GM21786 (cell line): Measurements from ENCODE around the gene CD38.
"Not testable (repeated sequence)": the region's sequence is repeated elsewhere in the genome, so short reads cannot be mapped to it uniquely, and the experiment has no call there.

ENCODE experiments used
- ATAC-seq: cut with Tn5 transposase; IDR thresholded peaks from one replicate; pipeline ENCODE4 v1.9.1; 2021; ENCODE audit not compliant: unreplicated experiment

Gene CD38

DNA sequence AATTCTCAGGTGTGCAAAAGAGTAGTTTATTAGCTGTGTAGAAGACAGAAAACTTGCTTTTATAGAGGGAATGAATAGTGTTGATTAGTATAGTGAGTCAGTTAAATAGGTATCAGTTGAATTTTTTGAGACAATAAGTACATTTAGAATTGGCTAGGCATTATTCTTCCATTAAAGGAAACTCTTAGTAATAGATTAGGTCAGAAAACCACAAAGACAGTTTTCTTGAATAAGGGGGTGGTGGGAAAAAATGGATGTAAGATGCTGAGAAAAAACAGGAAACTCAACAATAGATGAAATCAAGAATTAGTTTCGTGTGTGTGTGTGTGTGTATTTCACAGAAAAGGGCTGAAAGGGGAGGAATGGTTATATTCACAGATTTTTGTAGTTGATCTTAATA is 16.8 kb downstream of the CD38 start:
- no peak for ATAC-seq

DNA sequence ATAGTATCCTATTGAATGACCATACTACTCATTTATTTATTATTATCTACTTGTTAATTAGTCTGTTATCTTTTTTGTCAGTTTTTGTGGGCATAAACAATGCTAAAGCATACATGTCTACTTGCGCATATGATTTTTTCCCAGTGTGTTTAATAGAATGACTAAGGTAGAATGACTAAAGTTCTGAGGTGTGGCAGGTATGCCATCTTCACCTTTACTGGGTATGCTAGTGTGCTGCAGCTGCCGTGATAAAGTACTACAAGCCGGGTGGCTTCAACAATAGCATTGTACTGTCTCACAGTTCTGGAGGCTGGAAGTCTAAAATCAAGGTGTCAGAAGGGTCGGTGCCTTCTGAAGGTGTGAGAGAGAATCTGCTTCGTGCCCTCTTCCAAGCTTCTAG is 19.2 kb downstream of the CD38 start:
- ATAC-seq, result no peak

DNA sequence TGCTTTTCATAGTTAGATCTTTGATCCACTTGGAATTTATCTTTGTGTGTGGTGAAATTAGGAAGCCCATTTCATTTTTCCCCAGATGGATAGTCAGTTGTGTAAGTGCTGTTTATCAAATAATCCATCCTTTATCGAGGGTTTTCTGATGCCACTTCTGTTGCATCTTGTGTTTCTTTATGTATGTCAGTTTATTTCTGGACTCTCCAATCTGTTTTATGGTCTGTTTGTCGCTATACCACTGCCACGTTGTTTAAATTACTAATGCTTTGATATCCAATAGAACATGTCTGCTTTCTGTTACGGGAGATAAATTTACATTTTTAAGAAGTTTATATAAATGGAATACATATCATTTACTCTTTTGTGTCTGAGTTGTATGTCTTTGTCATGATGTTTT is 21.0 kb downstream of the CD38 start:
- ATAC-seq, result no peak

DNA sequence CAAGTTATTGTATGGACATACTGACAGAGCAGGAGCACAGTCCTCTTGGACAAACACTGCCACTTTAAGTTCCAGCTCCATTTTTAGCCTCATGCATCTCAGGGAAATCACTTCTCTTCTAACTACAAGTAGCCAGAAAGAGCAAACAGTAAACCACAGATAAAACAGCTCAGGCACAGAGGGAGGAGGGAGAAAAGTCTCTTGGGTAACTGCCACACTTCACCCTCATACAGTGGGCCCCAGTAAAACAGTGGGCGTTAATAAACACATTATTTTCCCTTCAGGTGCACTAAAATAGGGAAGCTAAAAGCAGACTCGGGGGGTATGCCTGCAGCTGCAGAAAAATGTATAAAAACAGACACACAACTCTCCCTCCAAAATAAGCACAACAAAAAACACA is 21.6 kb downstream of the CD38 start:
- ATAC-seq, result no peak

DNA sequence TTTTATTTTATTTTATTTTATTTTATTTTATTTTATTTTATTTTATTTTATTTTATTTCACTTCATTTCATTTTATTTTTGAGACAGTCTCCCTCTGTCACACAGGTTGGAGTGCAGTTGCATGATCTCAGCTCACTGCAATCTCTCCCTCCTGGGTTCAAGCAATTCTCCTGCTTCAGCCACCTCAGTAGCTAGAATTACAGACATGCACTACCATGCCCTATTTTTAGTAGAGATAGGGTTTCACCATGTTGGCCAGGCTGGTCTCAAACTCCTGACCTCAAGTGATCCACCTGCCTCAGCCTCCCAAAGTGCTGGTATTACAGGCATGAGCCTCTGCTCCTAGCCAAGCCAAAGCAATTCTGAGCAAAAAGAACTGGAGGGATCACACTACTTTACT is 24.4 kb downstream of the CD38 start:
- ATAC-seq, result not testable (repeated sequence)

DNA sequence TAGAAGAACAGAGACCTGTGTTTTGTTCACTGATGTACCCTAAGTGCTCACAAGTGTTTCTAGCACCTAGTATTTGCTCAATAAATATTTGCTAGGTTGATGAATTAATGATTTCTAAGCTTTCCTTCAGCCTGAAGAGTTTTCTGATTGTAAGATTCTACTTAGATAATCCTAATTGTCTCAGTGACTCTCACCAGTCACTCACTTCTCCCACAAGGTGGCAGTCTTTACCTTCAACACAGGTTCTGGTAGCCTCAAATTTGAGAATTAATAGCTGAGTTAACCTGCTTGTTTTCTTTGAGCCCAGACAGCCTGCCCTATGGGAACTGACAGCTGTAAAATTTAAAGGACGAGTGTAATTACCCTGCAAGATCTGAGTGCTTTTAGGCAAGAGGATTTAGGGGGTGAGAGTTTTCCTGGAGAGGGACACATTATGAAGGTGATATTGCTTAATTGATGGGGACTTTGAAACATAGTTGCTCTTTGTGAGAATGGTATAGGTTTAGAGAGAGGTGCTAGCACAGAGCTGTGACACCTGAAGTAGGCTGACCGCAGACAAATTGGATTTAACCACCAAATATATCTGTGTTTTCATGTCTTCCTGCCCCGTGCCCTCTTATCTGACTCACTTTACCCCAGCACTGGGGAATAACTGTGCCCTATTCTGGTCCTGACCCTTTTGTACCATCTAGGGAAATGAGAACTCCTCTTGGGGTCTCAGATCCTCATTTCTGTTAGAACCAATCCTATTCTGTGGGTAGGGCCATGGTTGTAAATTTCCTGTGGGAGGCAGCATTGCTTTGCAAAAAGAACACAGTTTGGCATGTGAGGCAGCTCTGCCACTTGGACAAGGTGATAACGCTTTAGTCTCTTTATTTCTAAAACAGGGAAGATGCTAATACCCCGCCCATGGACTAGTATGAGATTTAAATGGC is 27.7 kb downstream of the CD38 start:
- ATAC-seq, result peak; percentile 51

DNA sequence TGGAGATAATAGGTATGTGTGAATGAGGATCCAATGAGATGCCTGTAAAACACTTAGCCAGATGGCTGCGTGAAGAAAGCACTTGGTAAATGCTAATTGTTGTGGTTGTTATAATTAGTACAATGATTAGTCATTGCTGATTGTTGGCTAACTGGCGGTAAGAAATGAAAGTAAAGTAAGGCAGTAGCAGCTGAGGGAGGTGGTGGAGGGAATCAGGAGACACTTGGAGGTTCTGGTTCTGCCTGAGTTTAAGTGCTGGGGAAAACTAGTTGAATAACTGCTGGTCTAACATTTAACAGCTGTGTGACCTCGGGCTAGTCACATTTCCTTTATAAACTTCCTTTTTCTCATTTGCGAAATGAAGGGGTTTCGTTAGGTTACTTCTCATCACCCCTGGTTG is 30.9 kb downstream of the CD38 start:
- ATAC-seq, result peak; percentile 77

DNA sequence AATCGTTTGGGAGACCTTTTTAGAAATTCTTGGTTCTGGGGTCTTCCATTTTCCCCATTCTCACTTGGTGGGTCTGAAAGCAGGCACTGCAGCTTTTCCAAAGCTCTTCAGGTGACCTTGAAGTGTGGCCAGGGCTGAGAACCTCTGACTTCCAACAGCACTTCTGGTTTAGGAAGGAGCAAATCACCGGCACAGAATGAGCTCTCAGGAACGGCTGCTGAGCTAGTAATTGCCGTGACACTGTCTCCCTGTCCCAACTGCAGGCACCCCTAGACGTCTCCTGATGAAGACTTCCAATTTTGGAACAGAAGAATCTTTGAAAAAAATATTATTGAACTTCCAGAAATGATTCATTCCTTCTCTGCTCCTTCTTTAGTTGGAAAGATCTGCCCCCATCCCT is 31.3 kb downstream of the CD38 start:
- no peak for ATAC-seq

DNA sequence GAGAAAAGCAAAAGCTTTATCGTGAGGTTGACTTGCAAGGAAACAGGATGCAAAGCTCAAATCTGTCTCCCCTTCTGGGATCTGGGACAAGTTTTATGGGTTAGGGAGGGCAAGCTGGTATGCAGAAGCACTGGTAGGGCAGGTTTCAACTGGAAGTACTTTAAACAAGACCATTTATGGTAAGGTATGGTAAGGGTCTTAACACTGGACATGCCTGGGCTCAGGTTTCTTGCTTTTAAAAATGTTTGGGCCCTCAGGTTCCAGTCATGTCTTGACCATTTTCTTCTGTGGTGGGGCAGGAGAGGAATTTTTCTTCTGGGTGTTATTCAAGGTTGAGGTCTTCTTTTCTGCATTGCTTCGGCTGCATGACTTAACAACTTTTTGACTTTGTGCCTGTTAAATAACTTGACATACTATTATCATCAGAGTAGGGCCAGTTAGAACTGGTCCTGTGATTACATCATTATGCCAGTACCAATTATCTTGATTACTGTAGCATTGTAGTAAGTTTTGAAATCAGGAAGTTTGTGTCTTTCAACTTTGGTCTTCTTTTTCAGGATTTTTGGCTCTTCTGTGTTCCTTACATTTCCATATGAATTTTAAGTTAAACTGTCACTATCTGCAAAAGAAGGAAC is 33.7 kb downstream of the CD38 start:
- ATAC-seq, result no peak

DNA sequence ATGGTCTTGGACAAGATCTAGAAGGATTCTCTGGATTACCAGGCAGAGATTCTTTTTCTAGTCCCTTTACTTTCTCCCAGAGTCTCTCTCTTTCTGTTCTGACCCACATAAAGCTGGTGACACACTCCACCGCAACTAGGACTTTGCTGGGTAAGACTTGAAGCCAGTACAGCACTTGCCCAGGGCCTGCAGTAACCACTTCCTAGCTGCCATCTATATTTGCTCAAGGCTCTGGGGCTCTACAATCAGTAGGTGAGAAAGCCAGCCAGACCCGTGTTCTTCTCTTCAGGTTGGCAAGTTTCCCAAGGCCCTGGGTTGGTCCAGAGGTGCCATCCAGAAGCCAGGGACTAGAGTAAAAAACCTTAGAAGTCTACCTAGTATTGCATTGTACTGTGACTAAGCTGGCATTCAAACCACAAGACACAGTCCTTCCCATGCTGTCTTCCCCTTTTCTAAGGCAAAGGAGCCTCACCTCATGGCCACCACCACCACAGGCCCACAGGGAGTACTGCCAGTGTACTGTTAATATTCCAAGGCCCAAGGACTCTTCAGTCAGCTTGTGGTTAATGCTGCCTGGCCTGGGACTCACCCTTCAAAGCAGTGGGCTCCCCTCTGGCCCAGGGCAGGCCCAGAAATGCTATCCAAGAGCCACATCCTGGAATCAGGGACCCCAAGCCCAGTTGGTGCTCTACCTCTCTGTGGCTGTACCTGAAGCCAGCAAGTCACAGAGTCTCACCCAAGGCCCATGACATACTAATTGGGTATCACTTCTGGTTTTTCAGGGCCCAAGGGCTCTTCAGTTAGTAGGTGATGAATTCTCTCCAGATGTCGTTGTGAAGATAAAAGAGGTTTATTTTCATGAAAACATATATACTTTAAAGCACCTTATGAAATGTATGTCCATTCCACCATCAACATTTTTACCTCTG is 54.7 kb downstream of the CD38 start:
- peak; percentile 69 for ATAC-seq

DNA sequence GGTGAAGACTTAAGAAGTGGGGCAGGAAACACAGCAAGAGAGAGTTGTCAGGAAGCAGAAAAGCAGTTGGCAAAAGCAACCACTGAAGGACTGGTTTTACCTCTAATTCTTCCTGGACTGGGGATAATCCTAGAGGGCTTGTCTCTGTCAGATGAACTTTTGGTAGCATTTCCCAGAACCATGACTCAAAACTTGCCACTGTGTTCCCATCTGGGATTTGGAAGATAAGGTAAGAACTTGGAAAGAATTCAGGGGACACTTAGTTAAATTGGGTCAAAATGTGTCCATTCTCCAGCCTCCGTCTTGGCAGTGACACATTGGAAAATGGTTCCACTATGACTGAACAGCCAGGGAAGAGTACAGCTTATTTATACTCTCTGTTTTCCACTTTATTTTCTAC is 55.7 kb downstream of the CD38 start:
- ATAC-seq, result no peak

DNA sequence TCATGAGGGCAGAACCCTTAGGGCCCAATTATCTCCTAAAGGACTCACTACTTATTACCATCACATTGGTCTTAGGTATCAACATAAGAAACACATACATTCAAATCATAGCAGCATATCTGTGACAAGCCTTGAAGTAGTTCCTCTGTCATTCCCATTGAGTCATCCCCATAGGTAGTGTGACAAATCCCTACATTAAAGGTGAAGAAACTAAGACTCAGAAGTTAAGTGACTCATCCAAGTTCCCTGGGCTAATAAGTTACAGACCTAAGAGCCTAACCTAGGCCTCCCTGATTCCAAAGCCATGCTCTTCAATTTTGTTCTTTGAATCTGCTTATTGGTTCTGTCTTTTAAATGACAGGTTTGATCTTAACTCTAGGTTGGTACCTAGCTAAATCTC is 58.2 kb downstream of the CD38 start:
- ATAC-seq, result peak; percentile 47

DNA sequence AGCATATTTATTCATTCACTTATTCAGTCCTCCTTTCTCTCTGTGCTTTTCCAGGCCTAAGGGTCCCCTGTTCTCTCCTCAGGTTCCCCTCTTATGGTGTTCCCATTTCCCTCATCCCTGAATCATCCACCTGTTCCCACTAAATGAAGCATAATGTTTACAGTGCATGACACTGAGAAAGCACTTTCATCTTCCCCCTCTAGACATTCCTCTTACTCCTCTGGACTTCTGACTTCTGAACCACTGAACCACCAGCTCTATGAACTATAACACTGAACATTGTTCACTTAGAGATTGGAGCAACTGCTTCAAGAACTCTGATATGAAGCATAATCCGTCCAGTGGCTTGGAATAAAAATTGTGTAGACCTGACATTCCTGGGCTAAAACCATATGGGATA is 59.5 kb downstream of the CD38 start:
- ATAC-seq, result no peak

DNA sequence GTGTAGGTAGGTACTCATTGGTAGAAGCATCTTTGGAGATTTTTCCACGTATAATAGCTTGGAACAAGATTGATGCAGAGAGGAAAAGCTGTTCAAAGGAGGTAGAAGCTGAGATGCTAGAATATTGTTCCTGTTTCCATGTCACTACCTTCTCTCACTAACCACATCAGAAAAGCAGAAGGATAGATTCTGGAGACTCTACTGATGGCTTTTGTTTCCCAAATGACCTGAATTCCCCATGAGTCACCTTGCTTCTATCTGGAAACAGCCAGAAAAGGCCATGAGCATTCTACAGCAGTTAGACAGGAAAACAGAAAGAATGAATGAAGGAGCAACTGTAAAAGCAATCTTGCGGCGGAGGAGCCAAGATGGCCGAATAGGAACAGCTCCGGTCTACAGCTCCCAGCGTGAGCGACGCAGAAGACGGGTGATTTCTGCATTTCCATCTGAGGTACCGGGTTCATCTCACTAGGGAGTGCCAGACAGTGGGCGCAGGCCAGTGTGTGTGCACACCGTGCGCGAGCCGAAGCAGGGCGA is 63.1 kb downstream of the CD38 start:
- ATAC-seq, result not testable (repeated sequence)

DNA sequence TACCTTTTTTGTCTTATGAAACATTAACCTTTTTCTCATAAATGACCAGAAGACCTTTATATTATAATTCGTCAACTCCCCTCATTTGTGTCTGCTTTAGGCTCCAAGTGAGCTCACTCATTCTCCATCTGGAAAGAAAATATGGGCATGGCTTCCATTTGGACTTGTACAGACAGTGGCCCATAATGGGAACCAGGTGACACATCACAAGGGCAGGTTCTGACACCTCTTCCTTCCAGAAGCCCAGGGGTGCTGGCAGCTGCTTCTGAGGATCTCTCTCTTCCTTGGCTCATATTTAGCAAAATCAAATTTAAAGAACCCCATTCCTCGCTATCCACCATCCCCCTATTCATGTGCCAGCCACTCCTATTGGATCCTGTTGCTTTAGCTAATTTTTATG is 69.6 kb downstream of the CD38 start:
- no peak for ATAC-seq

DNA sequence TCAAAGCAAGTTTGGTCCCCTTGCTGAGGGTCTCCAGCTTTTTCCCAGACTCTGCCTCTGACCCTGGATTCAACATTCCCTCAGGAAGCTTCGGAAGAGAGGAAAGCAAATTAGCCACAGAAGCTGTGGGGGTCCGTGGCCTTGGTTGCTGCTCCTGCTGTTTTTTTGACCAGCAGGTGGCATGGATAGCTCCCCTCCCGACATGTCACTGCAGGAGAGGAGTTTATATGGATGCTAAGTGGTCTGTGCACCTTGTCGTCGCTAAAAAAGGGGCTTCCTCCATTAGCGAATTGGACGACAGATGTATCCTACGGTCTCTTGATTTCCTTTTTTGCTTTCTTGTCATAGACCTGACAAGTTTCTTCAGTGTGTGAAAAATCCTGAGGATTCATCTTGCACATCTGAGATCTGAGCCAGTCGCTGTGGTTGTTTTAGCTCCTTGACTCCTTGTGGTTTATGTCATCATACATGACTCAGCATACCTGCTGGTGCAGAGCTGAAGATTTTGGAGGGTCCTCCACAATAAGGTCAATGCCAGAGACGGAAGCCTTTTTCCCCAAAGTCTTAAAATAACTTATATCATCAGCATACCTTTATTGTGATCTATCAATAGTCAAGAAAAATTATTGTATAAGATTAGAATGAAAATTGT is 70.2 kb downstream of the CD38 start:
- no peak for ATAC-seq

DNA sequence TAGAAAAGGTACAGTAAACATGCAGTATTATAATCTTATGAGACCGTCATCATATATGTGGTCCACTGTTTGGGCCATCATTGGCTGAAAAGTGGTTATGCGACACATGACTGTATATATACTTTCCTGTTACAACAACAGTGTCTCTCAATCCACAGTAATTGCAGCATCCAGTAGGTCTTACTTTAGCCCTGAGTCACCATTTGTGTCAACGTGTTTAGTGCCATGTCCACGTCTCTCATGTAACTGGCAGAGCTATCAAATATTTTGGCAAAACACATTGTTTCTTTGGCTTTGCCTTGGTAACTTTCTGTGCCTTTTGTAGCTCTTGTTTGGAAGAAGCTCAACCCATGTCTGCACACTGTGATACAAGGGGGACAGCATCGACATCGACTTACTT is 73.8 kb downstream of the CD38 start:
- ATAC-seq, result no peak

DNA sequence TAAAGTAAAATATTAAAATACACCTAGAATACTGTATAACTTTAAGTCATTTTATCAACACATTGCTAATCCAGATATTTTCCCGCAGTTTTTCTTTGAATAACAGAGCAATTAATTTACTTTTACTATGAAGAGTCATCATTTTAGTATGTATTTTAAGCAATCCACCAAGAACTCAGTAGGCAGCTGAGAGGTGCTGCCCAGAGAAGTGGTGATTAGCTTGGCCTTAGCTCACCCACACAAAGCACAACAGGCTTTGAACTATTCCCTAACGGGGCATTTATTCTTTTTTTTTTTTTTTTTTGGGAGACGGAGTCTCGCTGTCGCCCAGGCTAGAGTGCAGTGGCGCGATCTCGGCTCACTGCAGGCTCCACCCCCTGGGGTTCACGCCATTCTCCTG is 74.4 kb downstream of the CD38 start:
- no peak for ATAC-seq

DNA sequence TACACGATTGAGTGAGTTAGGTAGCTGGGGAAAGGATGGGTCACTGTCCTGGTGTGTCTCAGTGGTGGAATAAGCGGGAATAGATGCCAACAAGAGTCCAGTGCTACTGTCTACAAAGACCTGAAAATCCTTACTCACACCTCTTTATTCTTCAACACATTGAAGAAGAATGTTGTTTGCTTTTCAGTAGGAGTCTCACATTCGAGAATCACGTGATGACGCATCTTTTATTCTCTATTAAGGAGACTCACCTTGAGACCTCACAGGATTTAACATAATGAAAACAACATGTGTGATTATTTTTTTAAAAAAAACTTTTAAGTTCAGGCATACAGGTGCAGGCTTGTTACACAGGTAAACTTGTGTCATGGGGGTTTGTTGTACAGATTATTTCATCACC is 75.2 kb downstream of the CD38 start:
- ATAC-seq, result no peak

DNA sequence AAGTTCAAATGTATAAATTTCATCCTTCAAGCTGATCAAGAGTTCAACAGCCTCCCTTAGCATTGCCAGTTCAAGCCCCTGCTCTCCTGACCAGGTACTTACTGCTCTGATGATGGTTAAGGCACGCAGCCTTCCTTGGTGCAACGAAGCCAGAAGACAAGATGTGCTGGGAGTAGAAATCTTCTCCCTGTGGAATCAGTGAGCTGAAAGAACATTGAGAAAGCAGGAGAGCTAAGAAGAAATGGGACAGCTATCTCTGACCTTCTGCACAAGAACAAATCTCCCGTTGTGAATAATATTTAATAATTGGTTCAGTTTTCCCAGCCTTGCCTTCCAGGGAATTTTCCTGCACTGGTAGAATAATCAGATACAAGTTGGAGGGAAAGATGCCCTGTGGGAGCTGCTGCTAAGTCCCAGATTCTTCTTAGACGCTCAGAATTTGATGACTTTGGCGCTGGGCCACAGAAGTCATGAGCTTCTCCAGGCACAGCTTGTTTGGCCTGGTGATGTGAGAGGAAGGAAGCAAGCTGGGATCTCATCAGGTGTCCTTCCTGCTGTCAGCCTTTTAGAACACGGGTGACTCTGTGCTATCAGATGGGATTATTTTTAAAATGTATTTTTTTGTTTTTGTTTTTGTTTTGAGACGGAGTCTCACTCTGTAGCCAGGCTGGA is 77.8 kb downstream of the CD38 start:
- no peak for ATAC-seq
